GM12864 (cell line): ENCODE data around the gene CRKL.
A peak's percentile ranks its signal among the peaks of the same experiment; 100 is the strongest.

ENCODE experiments used
- DNase-seq: peaks from one replicate; pipeline ENCODE4 v3.0.0-alpha.2; 2011; ENCODE audit warnings: low read depth
- H3K4me3 ChIP-seq: 2 replicates; pipeline ENCODE4 v1.5.1; 2011; ENCODE audit warnings: mild to moderate bottlenecking, low read depth, low read length, control low read depth
- CTCF ChIP-seq: IDR thresholded peaks from 2 replicates; pipeline ENCODE4 v1.5.1; 2011; ENCODE audit warnings: low read depth, mild to moderate bottlenecking, moderate library complexity, low read length, control low read depth, inconsistent platforms; ENCODE audit errors: missing control alignments

The CRKL gene

GRCh38 chr22:20956258-20957101, 39.3 kb downstream of the CRKL start:
- no peak for TF ChIP-seq CTCF
- DNase-seq, result no peak
- H3K4me3 ChIP-seq, result peak overlapping the region; percentile 72

- TF ChIP-seq CTCF, result no peak
- peak overlapping the region; percentile 72 for H3K4me3 ChIP-seq
- no peak for DNase-seq
These were observed 40.0 kb downstream of the CRKL start for GRCh38 chr22:20957102-20957682.

- no peak for DNase-seq
- no peak for TF ChIP-seq CTCF
- peak overlapping the region; percentile 72 for H3K4me3 ChIP-seq
These were observed 40.6 kb downstream of the CRKL start for GRCh38 chr22:20957683-20958431.

- H3K4me3 ChIP-seq, result no peak overlapping the region
- no peak for DNase-seq
- TF ChIP-seq CTCF, result no peak
These were observed 42.6 kb downstream of the CRKL start for GRCh38 chr22:20959578-20960461.

- DNase-seq, result no peak
- no peak for TF ChIP-seq CTCF
- H3K4me3 ChIP-seq, result no peak overlapping the region
These were observed 43.4 kb downstream of the CRKL start for GRCh38 chr22:20960609-20961008.

- H3K4me3 ChIP-seq, result no peak overlapping the region
- no peak for TF ChIP-seq CTCF
- no peak for DNase-seq
These were observed 45.3 kb downstream of the CRKL start for GRCh38 chr22:20962491-20962945.
